WTC11 (cell line): Measurements from ENCODE around the gene ARID1A. TPM values are rescaled to one million over a fixed set of nuclear protein-coding genes. Genes with fewer than 3 reads are reported as not detected.

Source experiments
- ATAC-seq: fragments of 200-7000 bp; cut with Tn5 transposase; 2 replicates; pipeline ENCODE4 v1.10.0; 2021; ENCODE audit warnings: mild to moderate bottlenecking, moderate library complexity
- CTCF ChIA-PET: fragments of 300-600 bp; sonication (Branson Sonifier 250); formaldehyde crosslinking; loops from one replicate; lab custom pipeline; 2021; ENCODE audit warnings: antibody characterized with exemption; lab: Charles Lee
- POLR2A ChIA-PET: fragments of 350-600 bp; sonication (Branson Sonifier 250); formaldehyde crosslinking; loops from one replicate; lab custom pipeline; 2021; ENCODE audit warnings: antibody characterized with exemption; lab: Charles Lee
- DNase-seq: peaks from one replicate; pipeline ENCODE4 v3.0.0; 2021; ENCODE audit warnings: low spot score
- H3K27ac Mint-ChIP-seq: 2 replicates; pipeline ENCODE4 v1.8.0; 2021; ENCODE audit warnings: mixed read lengths
- H3K27me3 Mint-ChIP-seq: 2 replicates; pipeline ENCODE4 v1.8.0; 2021; ENCODE audit warnings: low read depth, mild to moderate bottlenecking, moderate library complexity, mixed read lengths
- H3K36me3 Mint-ChIP-seq: 2 replicates; pipeline ENCODE4 v1.8.0; 2021; ENCODE audit warnings: mixed read lengths
- H3K4me1 Mint-ChIP-seq: 2 replicates; pipeline ENCODE4 v1.8.0; 2022; ENCODE audit warnings: mixed read lengths
- H3K4me3 Mint-ChIP-seq: 2 replicates; pipeline ENCODE4 v1.8.0; 2021; ENCODE audit warnings: mild to moderate bottlenecking, moderate library complexity, mixed read lengths
- H3K9me3 Mint-ChIP-seq: 2 replicates; pipeline ENCODE4 v1.8.0; 2021; ENCODE audit warnings: mixed read lengths
- GABPB1 ChIP-seq: sonication (generic); formaldehyde crosslinking; IDR thresholded peaks from 2 replicates; pipeline ENCODE4 v1.8.1; 2023; ENCODE audit warnings: mild to moderate bottlenecking, missing genetic modification reagents
- KAT7 ChIP-seq: sonication (generic); formaldehyde crosslinking; IDR thresholded peaks from 2 replicates; pipeline ENCODE4 v1.8.1; 2023; ENCODE audit warnings: missing genetic modification reagents, mild to moderate bottlenecking, borderline replicate concordance
- SMAD3 ChIP-seq: sonication (generic); formaldehyde crosslinking; IDR thresholded peaks from 2 replicates; pipeline ENCODE4 v1.8.0; 2022; ENCODE audit warnings: missing genetic modification reagents, mild to moderate bottlenecking, borderline replicate concordance
- ZNF416 ChIP-seq: fragments of 250-450 bp; sonication (Bioruptor Pico); IDR thresholded peaks from 2 replicates; pipeline ENCODE4 v1.9.0; 2021; ENCODE audit warnings: mild to moderate bottlenecking, inconsistent platforms
- total RNA-seq: library from RNA; stranded (reverse); gene quantifications from 3 replicates; pipeline ENCODE4 v1.2.3, GENCODE V29; 2021
- TF ChIP-seq, protein P1 (sequence below): sonication (generic); formaldehyde crosslinking; IDR thresholded peaks from 2 replicates; pipeline ENCODE4 v1.8.1; 2023; ENCODE audit warnings: mild to moderate bottlenecking, moderate library complexity, missing genetic modification reagents
- TF ChIP-seq, protein P2 (sequence below): sonication (generic); formaldehyde crosslinking; IDR thresholded peaks from 2 replicates; pipeline ENCODE4 v1.8.0; 2022; ENCODE audit warnings: missing genetic modification reagents
- TF ChIP-seq, protein P3 (sequence below): sonication (generic); formaldehyde crosslinking; IDR thresholded peaks from 2 replicates; pipeline ENCODE4 v1.8.1; 2022; ENCODE audit warnings: low read depth, missing genetic modification reagents, borderline replicate concordance
- TF ChIP-seq, protein P4 (sequence below): sonication (generic); formaldehyde crosslinking; conservative IDR thresholded peaks from 2 replicates; pipeline ENCODE4 v1.8.1; 2023; ENCODE audit warnings: mild to moderate bottlenecking, low read depth, missing genetic modification reagents, moderate library complexity
- TF ChIP-seq, protein P5 (sequence below): fragments of 250-450 bp; sonication (Bioruptor Pico); IDR thresholded peaks from 2 replicates; pipeline ENCODE4 v1.9.0; 2021; ENCODE audit warnings: mild to moderate bottlenecking

The ARID1A gene
- total RNA-seq, 1 experiment from 2014 or later: 98.0 TPM

DNA sequence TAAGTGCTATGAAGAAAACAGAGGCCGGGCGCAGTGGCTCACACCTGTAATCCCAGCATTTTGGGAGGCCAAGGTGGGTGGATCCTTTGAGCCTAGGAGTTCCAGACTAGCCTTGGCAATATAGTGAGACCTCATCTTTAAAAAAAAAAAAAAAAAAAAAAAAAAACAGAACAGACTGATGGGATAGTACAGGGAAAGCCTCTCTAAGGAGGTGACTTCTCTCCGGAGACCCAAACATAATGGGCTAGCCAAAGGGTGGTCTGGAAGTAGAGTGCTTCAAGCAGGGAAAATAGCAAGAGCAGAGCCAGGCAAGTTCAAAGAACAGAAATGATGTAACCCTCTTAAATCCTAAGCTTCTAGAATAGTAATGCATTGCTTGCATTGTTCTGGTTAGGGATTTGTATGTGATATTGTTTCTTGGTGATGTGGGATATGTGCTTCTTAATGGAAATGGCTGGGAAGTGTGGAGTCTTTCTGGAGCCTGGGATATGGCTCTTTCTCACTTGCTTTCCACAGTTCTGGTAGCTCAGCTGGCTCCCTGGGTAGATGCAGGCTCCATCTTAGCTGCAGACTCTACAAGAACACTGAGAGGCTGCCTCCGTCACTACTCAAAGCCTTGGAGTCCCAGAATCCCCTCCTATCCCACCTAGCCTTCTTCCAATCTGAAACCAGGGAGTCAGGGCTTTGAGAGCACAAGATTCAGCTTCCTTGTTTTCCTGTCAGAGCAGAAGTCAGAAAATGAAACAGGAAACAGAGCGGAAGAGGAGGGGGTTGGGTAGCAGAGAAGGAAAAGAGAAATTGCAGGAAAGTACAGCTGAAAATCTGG lies 90.0 kb downstream of the ARID1A start:
- TF ChIP-seq, protein P1, sequence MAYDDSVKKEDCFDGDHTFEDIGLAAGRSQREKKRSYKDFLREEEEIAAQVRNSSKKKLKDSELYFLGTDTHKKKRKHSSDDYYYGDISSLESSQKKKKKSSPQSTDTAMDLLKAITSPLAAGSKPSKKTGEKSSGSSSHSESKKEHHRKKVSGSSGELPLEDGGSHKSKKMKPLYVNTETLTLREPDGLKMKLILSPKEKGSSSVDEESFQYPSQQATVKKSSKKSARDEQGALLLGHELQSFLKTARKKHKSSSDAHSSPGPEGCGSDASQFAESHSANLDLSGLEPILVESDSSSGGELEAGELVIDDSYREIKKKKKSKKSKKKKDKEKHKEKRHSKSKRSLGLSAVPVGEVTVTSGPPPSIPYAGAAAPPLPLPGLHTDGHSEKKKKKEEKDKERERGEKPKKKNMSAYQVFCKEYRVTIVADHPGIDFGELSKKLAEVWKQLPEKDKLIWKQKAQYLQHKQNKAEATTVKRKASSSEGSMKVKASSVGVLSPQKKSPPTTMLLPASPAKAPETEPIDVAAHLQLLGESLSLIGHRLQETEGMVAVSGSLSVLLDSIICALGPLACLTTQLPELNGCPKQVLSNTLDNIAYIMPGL (CRISPR knock-in tag): no peak
- peak; percentile 31; the same call in 1 of the 2 replicates for TF ChIP-seq GABPB1 (CRISPR knock-in tag)
- Mint-ChIP-seq H3K27me3 (no peaks in the 10 kb centered on the region; the same call in 1 of the 2 replicates), H3K36me3 (peaks cover 11% of the 10 kb centered on the region), H3K4me1 (peaks cover 58% of the 10 kb centered on the region), H3K4me3 (peak overlapping the region; percentile 97), H3K9me3 (no peaks in the 10 kb centered on the region), H3K27ac (peak overlapping the region; percentile 98)
- no peak for DNase-seq
- ChIA-PET POLR2A (interaction anchor here (0.6 to 1.4 kb wide), 2 partner anchors 43 to 140 kb away, joined by 4 read pairs; no protein-coding TSS in a partner anchor), CTCF (interaction anchor here (0.6 to 1.3 kb wide), 5 partner anchors 73 to 202 kb away, joined by 3 to 4 read pairs (median 3); no protein-coding TSS in a partner anchor)
- no peak for ATAC-seq

DNA sequence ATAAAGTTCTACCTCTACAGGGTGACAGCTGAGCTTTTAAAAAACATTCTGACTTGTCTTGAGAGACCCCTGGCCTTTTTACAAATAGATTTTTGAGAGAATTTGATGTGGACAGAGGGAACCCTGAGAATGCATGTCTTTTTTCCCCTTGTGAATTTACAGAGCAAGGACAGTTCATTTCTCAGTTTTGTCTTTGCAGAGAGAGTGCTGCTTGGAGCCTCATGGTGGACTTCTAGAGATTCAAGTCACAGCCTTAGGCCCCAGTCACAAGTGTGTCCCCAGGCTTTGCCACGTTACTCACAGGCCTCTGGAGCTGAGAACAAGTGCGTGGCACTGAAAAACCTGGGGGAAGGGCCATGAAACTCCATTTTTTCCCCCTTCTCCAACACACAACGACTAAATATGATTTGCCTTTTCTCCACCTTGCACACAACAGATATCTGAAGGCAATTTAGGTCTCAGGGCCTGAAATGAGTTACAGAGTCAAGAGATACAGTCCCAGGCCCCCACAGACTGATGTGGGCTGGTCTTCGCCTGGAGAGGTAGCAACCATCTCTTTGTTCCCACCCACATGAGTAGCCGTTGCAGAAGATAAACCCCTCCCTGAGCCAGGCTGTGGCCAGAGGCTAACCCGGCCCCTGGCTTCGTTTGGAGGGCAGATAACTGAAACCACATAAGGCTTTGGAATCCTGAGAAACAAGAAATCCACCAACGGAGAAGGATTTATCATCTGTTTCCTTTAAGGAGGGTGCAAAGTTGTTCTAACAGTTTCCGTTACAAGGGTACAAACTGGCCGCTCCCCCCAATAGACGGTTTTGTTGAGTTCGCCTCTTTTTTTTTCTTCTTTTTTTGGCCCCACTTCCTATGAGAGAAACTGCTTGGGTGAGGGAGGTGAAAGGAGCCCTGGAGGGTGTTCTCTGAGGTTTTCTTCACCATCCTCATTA lies 90.9 kb downstream of the ARID1A start:
- H3K27me3 Mint-ChIP-seq: no peaks in the 10 kb centered on the region; the same call in 1 of the 2 replicates
- CTCF ChIA-PET: interaction anchor here (1.0 to 3.9 kb wide), 7 partner anchors 94 to 249 kb away, joined by 3 to 52 read pairs (median 17); no protein-coding TSS in a partner anchor
- POLR2A ChIA-PET: interaction anchor here (1.0 to 3.0 kb wide), 4 partner anchors 15 to 255 kb away, joined by 3 to 19 read pairs (median 3); no protein-coding TSS in a partner anchor
- ATAC-seq: peak; percentile 44
- DNase-seq: peak; percentile 48
- TF ChIP-seq, protein P2, sequence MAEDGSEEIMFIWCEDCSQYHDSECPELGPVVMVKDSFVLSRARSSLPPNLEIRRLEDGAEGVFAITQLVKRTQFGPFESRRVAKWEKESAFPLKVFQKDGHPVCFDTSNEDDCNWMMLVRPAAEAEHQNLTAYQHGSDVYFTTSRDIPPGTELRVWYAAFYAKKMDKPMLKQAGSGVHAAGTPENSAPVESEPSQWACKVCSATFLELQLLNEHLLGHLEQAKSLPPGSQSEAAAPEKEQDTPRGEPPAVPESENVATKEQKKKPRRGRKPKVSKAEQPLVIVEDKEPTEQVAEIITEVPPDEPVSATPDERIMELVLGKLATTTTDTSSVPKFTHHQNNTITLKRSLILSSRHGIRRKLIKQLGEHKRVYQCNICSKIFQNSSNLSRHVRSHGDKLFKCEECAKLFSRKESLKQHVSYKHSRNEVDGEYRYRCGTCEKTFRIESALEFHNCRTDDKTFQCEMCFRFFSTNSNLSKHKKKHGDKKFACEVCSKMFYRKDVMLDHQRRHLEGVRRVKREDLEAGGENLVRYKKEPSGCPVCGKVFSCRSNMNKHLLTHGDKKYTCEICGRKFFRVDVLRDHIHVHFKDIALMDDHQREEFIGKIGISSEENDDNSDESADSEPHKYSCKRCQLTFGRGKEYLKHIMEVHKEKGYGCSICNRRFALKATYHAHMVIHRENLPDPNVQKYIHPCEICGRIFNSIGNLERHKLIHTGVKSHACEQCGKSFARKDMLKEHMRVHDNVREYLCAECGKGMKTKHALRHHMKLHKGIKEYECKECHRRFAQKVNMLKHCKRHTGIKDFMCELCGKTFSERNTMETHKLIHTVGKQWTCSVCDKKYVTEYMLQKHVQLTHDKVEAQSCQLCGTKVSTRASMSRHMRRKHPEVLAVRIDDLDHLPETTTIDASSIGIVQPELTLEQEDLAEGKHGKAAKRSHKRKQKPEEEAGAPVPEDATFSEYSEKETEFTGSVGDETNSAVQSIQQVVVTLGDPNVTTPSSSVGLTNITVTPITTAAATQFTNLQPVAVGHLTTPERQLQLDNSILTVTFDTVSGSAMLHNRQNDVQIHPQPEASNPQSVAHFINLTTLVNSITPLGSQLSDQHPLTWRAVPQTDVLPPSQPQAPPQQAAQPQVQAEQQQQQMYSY (CRISPR knock-in tag): peak; percentile 64; the same call in 1 of the 2 replicates
- TF ChIP-seq, protein P3, sequence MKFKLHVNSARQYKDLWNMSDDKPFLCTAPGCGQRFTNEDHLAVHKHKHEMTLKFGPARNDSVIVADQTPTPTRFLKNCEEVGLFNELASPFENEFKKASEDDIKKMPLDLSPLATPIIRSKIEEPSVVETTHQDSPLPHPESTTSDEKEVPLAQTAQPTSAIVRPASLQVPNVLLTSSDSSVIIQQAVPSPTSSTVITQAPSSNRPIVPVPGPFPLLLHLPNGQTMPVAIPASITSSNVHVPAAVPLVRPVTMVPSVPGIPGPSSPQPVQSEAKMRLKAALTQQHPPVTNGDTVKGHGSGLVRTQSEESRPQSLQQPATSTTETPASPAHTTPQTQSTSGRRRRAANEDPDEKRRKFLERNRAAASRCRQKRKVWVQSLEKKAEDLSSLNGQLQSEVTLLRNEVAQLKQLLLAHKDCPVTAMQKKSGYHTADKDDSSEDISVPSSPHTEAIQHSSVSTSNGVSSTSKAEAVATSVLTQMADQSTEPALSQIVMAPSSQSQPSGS (CRISPR knock-in tag): no peak
- H3K36me3 Mint-ChIP-seq: peaks cover 6% of the 10 kb centered on the region; the same call in 1 of the 2 replicates
- H3K9me3 Mint-ChIP-seq: no peaks in the 10 kb centered on the region
- peak overlapping the region; percentile 97 for H3K4me3 Mint-ChIP-seq
- H3K27ac Mint-ChIP-seq: peak overlapping the region; percentile 98
- H3K4me1 Mint-ChIP-seq: peaks cover 58% of the 10 kb centered on the region

DNA sequence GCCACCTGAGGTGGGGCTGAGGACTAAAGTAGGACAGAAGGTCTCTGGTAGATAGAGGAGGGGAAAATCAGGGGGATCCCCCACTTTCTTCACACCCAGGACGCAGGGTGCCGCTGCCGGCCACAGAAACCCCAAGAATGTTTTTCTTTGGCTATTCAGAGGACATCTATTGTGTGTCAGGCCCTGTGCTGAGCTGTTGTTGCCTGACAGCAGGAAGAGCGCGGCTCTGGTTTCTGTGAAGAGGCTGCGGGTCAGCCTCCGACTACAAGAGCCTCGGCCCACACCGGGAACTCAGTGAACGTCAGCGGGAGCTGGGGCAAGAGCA lies 91.5 kb downstream of the ARID1A start:
- H3K4me3 Mint-ChIP-seq: peak overlapping the region; percentile 97
- ChIA-PET CTCF (interaction anchor here (1.0 to 5.4 kb wide), 14 partner anchors 13 to 287 kb away, joined by 3 to 110 read pairs (median 19); no protein-coding TSS in a partner anchor), POLR2A (interaction anchor here (0.6 to 3.0 kb wide), 7 partner anchors 11 to 256 kb away, joined by 3 to 19 read pairs (median 3); no protein-coding TSS in a partner anchor)
- peak overlapping the region; percentile 98 for H3K27ac Mint-ChIP-seq
- H3K36me3 Mint-ChIP-seq: peaks cover 2% of the 10 kb centered on the region; the same call in 1 of the 2 replicates
- DNase-seq (no peak), ATAC-seq (peak; percentile 11)
- H3K9me3 Mint-ChIP-seq: no peaks in the 10 kb centered on the region
- peaks cover 58% of the 10 kb centered on the region for H3K4me1 Mint-ChIP-seq
- H3K27me3 Mint-ChIP-seq: no peaks in the 10 kb centered on the region; the same call in 1 of the 2 replicates
- TF ChIP-seq, protein P1 (CRISPR knock-in tag): 0 out of 2 replicates have a peak, but pooled peaks have one; percentile 22
- TF ChIP-seq, protein P4, sequence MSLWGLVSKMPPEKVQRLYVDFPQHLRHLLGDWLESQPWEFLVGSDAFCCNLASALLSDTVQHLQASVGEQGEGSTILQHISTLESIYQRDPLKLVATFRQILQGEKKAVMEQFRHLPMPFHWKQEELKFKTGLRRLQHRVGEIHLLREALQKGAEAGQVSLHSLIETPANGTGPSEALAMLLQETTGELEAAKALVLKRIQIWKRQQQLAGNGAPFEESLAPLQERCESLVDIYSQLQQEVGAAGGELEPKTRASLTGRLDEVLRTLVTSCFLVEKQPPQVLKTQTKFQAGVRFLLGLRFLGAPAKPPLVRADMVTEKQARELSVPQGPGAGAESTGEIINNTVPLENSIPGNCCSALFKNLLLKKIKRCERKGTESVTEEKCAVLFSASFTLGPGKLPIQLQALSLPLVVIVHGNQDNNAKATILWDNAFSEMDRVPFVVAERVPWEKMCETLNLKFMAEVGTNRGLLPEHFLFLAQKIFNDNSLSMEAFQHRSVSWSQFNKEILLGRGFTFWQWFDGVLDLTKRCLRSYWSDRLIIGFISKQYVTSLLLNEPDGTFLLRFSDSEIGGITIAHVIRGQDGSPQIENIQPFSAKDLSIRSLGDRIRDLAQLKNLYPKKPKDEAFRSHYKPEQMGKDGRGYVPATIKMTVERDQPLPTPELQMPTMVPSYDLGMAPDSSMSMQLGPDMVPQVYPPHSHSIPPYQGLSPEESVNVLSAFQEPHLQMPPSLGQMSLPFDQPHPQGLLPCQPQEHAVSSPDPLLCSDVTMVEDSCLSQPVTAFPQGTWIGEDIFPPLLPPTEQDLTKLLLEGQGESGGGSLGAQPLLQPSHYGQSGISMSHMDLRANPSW: no peak
- 0 out of 2 replicates have a peak, but pooled peaks have one; percentile 28 for TF ChIP-seq KAT7 (CRISPR knock-in tag)
- TF ChIP-seq SMAD3 (CRISPR knock-in tag): 0 out of 2 replicates have a peak, but pooled peaks have one; percentile 23
- TF ChIP-seq, protein P5, sequence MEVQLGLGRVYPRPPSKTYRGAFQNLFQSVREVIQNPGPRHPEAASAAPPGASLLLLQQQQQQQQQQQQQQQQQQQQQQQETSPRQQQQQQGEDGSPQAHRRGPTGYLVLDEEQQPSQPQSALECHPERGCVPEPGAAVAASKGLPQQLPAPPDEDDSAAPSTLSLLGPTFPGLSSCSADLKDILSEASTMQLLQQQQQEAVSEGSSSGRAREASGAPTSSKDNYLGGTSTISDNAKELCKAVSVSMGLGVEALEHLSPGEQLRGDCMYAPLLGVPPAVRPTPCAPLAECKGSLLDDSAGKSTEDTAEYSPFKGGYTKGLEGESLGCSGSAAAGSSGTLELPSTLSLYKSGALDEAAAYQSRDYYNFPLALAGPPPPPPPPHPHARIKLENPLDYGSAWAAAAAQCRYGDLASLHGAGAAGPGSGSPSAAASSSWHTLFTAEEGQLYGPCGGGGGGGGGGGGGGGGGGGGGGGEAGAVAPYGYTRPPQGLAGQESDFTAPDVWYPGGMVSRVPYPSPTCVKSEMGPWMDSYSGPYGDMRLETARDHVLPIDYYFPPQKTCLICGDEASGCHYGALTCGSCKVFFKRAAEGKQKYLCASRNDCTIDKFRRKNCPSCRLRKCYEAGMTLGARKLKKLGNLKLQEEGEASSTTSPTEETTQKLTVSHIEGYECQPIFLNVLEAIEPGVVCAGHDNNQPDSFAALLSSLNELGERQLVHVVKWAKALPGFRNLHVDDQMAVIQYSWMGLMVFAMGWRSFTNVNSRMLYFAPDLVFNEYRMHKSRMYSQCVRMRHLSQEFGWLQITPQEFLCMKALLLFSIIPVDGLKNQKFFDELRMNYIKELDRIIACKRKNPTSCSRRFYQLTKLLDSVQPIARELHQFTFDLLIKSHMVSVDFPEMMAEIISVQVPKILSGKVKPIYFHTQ: peak; percentile 43; the same call in 1 of the 2 replicates
- 0 out of 2 replicates have a peak, but pooled peaks have one; percentile 7 for TF ChIP-seq ZNF416 (CRISPR knock-in tag)
